GM12891 (cell line): ENCODE measurements around the gene COIL.

Experiments
- POLR2AphosphoS5 ChIP-seq: IDR thresholded peaks from 2 replicates; pipeline ENCODE4 v1.6.1; 2011; ENCODE audit warnings: low read depth, low read length, control low read depth
- TAF1 ChIP-seq: IDR thresholded peaks from 2 replicates; pipeline ENCODE4 v1.6.1; 2011; ENCODE audit warnings: low read depth, low read length, control low read depth

DNA sequence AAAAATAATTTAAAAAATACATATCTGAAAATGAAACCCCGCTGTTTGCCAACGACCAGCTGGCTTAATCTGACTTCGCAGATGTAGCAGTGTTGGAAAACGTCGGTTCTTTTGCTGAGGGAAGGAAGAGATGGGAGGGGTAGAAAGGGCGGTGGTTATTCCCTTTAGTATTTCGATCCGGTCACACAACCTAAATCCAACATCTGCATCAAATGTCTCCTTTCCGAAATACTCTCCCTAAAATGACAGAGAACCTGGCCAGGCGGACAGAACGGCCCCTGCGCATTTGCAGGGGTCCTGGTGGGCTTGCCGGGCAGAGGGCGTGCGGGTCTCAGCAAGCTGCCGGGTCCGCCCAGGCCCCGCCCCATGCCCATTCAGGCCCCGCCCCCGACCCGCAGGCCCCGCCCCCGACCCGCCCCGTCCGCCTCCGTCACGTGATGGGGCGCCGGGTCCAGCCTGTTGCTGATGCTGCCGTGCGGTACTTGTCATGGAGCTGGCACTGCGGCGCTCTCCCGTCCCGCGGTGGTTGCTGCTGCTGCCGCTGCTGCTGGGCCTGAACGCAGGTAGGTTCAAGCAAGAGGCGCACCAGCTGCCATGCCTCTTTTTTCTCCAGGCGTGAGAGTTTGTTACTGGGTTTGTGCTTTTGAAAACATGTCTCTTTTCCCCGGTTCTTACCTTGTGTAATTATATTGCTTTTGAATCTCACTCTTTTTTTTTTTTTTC lies 17.0 kb upstream of the COIL start, which contains the start of gene SCPEP1:
- peak; percentile 59 for TF ChIP-seq TAF1
- peak; percentile 52; the same call in 1 of the 2 replicates for TF ChIP-seq POLR2AphosphoS5
